ENCODE data around the gene CWC25. TPM values are rescaled to one million over a fixed set of nuclear protein-coding genes. Genes with fewer than 3 reads are reported as not detected.

The CWC25 gene
- total RNA-seq, 2 donors from 2014 or later = 9.0 to 9.5 TPM

DNA sequence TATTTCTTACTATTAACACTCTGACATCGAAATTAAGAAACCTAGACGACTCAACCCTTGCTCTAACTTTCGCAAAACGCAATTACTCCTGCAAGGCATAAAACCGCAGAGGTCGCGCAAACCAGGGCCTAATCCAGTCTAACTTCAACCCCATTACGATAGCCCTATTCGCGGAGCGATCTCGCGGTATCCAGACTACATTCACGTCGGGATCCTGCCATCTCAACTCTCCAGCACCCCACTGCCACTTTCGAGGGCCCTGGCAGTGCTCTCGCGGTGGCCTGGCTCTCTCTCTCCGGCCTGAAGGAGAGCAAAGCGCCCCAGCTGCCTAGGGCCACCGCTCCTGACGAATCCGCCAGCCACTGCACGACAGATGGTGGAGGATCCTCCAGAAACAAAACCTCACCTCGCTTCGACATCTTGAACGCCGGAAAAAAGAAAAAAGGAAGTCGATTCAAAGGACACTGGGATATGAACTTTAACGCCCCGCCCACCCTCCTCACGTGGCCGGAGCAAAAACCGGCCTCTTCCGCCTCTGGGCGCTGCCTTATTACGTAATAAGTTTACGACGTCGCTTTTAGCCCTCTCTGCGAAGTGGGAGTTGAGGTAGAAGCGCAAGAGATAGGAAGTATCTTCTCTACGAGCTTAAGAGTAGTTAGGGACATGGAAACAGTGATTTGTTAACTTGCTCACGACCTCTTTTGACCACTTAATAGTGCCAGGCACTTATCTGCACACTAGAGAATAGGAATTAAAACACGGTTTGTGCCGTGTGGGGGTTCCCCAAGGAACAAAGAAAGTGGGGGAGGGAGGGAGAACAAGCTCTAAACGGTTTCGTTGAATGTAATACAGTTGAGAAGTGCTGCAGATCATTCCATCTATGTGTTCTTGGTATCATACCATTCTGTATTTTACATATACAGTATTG lies 28.4 kb upstream of the CWC25 start, which contains the start of gene RPL23:
Gene RPL23 (minus strand): TSS at position 430 of the 928 bp plus-strand sequence. CDS start 11 bp downstream, at position 419.
- peak; percentile 96 for DNase-seq (ENCODE audit: low spot score)
- H3K4me1 ChIP-seq = peaks cover 0 to 30% of the 10 kb centered on the region in 2 donors
- H3K27ac ChIP-seq = peak within 1 kb of the TSS; percentile 88 to 90
- H3K36me3 ChIP-seq = peaks cover 41% of the 10 kb centered on the region
- no peaks in the 10 kb centered on the region for H3K9me3 ChIP-seq
- TF ChIP-seq, protein P1, sequence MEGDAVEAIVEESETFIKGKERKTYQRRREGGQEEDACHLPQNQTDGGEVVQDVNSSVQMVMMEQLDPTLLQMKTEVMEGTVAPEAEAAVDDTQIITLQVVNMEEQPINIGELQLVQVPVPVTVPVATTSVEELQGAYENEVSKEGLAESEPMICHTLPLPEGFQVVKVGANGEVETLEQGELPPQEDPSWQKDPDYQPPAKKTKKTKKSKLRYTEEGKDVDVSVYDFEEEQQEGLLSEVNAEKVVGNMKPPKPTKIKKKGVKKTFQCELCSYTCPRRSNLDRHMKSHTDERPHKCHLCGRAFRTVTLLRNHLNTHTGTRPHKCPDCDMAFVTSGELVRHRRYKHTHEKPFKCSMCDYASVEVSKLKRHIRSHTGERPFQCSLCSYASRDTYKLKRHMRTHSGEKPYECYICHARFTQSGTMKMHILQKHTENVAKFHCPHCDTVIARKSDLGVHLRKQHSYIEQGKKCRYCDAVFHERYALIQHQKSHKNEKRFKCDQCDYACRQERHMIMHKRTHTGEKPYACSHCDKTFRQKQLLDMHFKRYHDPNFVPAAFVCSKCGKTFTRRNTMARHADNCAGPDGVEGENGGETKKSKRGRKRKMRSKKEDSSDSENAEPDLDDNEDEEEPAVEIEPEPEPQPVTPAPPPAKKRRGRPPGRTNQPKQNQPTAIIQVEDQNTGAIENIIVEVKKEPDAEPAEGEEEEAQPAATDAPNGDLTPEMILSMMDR (IDR thresholded peaks at IDR 0.05) = no peak
- H3K4me3 ChIP-seq = peak within 1 kb of the TSS; percentile 42 to 63
- H3K27me3 ChIP-seq = no peaks in the 10 kb centered on the region

DNA sequence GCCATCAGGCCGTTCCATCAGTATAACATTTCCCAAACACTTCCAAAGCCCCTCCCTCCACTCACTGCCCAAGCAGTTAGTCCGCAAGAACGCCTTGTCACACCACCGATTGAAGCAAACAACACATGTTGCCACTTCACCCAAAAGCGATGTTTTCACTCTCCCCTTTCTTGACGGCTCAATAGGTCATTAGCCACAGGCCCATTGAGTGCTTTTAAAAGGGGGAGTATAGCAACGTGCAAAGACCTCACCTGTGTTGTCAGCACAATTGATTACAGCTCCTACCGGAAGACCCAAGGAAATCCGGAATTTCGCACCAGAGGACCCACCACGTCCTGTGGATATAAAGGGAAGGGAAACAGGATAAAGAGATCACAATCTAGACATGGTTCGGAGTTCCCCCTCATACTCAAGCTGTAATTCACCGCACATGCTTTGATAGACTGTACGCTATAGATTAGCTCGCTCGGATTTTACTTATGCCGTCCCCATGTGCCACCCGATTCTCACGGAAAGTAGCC lies 27.7 kb upstream of the CWC25 start:
- Histone ChIP-seq H3K36me3 (peaks cover 47% of the 10 kb centered on the region), H3K9me3 (no peaks in the 10 kb centered on the region), H3K4me3 (peak overlapping the region; percentile 42 to 63), H3K27me3 (no peaks in the 10 kb centered on the region), H3K27ac (peak overlapping the region; percentile 88 to 90), H3K4me1 (peaks cover 0 to 30% of the 10 kb centered on the region in 2 donors)
- no peak for DNase-seq (ENCODE audit: low spot score)
- TF ChIP-seq, protein P1 (IDR thresholded peaks at IDR 0.05) = no peak

DNA sequence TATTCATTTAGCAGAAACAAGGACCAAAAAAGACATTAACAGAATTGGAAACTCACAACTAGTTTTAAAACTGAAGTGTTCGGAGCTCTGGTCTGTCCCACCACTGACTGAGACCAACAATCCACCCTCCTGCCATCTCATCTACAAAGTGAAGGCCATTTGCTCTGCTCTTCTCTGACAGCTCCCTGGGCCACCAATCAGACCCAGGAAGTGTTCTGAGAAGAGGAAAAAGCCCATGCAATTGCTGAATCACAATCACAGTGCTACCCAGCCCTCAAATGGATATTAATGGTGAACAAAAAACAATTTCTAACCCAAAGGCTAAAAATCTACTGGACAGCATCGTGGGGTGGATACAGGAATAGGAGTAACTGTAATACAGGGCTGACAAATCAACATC lies 26.3 kb upstream of the CWC25 start:
- H3K27me3 ChIP-seq = no peaks in the 10 kb centered on the region
- no peak for DNase-seq (ENCODE audit: low spot score)
- peak overlapping the region in 1 of 2 donors; percentile 63 for H3K4me3 ChIP-seq
- H3K4me1 ChIP-seq = peaks cover 0 to 30% of the 10 kb centered on the region in 2 donors
- no peaks in the 10 kb centered on the region for H3K9me3 ChIP-seq
- TF ChIP-seq, protein P1 (IDR thresholded peaks at IDR 0.05) = no peak
- peaks cover 61% of the 10 kb centered on the region for H3K36me3 ChIP-seq
- H3K27ac ChIP-seq = no peak overlapping the region

DNA sequence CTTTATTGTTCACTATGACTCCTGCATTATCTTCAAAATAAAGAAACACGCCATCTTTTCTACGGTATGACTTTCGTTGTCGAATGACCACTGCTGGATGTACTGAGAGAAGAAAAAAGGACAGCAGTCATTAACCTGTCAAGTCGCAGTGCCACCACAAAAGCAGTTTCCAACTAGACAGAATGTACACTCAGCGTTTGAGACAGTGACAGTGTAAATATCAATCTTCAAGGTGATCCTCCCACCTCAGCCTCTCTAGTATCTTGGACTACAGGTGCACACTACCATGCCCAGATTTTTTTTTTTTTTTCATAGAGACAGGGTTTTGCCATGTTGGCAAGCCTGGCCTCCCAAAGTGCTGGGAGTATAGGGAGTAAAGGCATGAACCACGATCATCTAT lies 25.3 kb upstream of the CWC25 start:
- no peak overlapping the region for H3K27ac ChIP-seq
- TF ChIP-seq, protein P1 (IDR thresholded peaks at IDR 0.05) = no peak
- H3K27me3 ChIP-seq = no peaks in the 10 kb centered on the region

DNA sequence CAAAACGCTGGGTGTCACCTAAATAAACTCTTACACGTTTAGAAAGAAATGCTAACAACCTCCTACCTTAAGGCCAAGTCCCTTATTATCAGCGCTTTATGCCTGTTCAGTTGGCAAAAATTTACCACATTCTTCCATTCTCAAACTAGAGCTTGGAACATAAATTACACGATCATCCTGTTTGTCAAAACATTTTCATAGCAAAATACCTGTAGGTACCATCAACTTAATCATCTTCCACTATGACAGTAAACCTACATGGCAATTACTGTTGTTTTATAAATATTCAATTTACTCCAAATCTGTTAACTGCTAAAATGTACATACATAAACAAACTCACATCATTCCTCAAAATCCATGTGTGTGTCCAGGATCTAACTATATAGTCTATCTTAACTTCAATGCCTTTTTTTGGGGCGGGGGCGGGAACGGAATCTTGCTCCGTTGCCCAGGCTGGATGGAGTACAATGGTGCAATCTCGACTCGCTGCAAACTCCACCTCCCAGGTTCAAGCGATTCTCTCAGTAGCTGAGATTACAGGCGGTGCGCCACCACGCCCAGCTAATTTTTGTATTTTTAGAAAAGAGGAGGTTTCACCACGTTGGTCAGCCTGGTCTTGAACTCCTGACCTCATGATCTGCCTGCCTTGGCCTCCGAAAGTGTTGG lies 24.0 kb upstream of the CWC25 start:
- peaks cover 0 to 27% of the 10 kb centered on the region in 2 donors for H3K4me1 ChIP-seq
- no peak overlapping the region for H3K27ac ChIP-seq
- H3K36me3 ChIP-seq = peaks cover 63% of the 10 kb centered on the region
- no peaks in the 10 kb centered on the region for H3K27me3 ChIP-seq
- no peak for DNase-seq (ENCODE audit: low spot score)
- H3K9me3 ChIP-seq = no peaks in the 10 kb centered on the region
- TF ChIP-seq, protein P1 (IDR thresholded peaks at IDR 0.05) = no peak
- H3K4me3 ChIP-seq = no peak overlapping the region

More for the DNA sequence above, 25.3 kb upstream of the CWC25 start:
- Histone ChIP-seq H3K4me3 (no peak overlapping the region), H3K36me3 (peaks cover 63% of the 10 kb centered on the region), H3K9me3 (no peaks in the 10 kb centered on the region), H3K4me1 (peaks cover 0 to 30% of the 10 kb centered on the region in 2 donors)
- DNase-seq (ENCODE audit: low spot score) = no peak
